Neural cell (in vitro differentiated cells): ENCODE results near the gene ISG15. TPM values are rescaled to one million over a fixed set of nuclear protein-coding genes. Genes with fewer than 3 reads are reported as not detected.

Source experiments
- H2AFZ ChIP-seq: fragments of 200-600, 300-800 bp; sonication (generic), shearing (Covaris generic); 2 replicates; pipeline ENCODE4 v1.6.0; 2014; ENCODE audit warnings: low read depth, mild to moderate bottlenecking, antibody characterized with exemption, low read length, moderate library complexity
- H3F3A ChIP-seq: fragments of 200-600 bp; shearing (Covaris generic); 2 replicates; pipeline ENCODE4 v1.6.1; 2016; ENCODE audit warnings: mild to moderate bottlenecking, moderate library complexity, mixed read lengths, antibody characterized with exemption, low read length; ENCODE audit not compliant: insufficient read depth, poor library complexity, severe bottlenecking
- H3K27ac ChIP-seq: fragments of 200-600, 300-800 bp; sonication (generic), shearing (Covaris generic); 2 replicates; pipeline ENCODE4 v1.5.1; 2014; ENCODE audit warnings: mild to moderate bottlenecking, low read length, moderate library complexity
- H3K27me3 ChIP-seq: fragments of 300-800, 200-600 bp; sonication (generic), shearing (Covaris generic); 2 replicates; pipeline ENCODE4 v1.6.0; 2014; ENCODE audit warnings: mild to moderate bottlenecking, low read depth, low read length, moderate library complexity; ENCODE audit not compliant: insufficient read depth
- H3K36me3 ChIP-seq: fragments of 300-800, 200-600 bp; sonication (generic), shearing (Covaris generic); 2 replicates; pipeline ENCODE4 v1.5.1; 2014; ENCODE audit warnings: mild to moderate bottlenecking, antibody characterized with exemption, low read length, moderate library complexity; ENCODE audit not compliant: insufficient read depth
- H3K4me2 ChIP-seq: fragments of 300-800, 200-600 bp; sonication (generic), shearing (Covaris generic); 2 replicates; pipeline ENCODE4 v1.6.0; 2014; ENCODE audit warnings: mild to moderate bottlenecking, low read length
- H3K4me3 ChIP-seq: fragments of 300-800, 200-600 bp; sonication (generic), shearing (Covaris generic); 2 replicates; pipeline ENCODE4 v1.5.1; 2014; ENCODE audit warnings: mild to moderate bottlenecking, low read length, moderate library complexity
- H3K79me2 ChIP-seq: fragments of 200-600 bp; shearing (Covaris generic); replicated peaks from 2 replicates; pipeline ENCODE4 v1.6.0; 2014; ENCODE audit warnings: mild to moderate bottlenecking, low read length, moderate library complexity; ENCODE audit not compliant: insufficient read depth
- H3K9ac ChIP-seq: fragments of 300-800, 200-600 bp; sonication (generic), shearing (Covaris generic); 2 replicates; pipeline ENCODE4 v1.6.1; 2016; ENCODE audit warnings: mild to moderate bottlenecking, low read length, mixed read lengths
- H3K9me2 ChIP-seq: fragments of 200-600 bp; shearing (Covaris generic); 2 replicates; pipeline ENCODE4 v1.6.1; 2016; ENCODE audit warnings: mild to moderate bottlenecking, low read length, mixed read lengths; ENCODE audit not compliant: insufficient read depth
- H3K9me3 ChIP-seq: fragments of 200-600, 300-800 bp; sonication (generic), shearing (Covaris generic); 2 replicates; pipeline ENCODE4 v1.6.1; 2016; ENCODE audit warnings: mild to moderate bottlenecking, mixed run types, low read length, moderate library complexity, mixed read lengths
- H4K20me1 ChIP-seq: fragments of 200-600 bp; shearing (Covaris generic); 2 replicates; pipeline ENCODE4 v1.6.1; 2016; ENCODE audit warnings: mild to moderate bottlenecking, mixed run types; ENCODE audit not compliant: insufficient read depth
- EP300 ChIP-seq: fragments of 450-650 bp; conservative IDR thresholded peaks from 2 replicates; pipeline ENCODE4 v1.6.1; 2014; ENCODE audit warnings: antibody characterized with exemption, mild to moderate bottlenecking, moderate library complexity; ENCODE audit not compliant: poor library complexity, severe bottlenecking
- EZH2 ChIP-seq: fragments of 200-600, 300-800 bp; shearing (Covaris generic), sonication (generic); IDR thresholded peaks from 2 replicates; pipeline ENCODE4 v1.6.1; 2014; ENCODE audit warnings: antibody characterized with exemption, low read length, borderline replicate concordance, mild to moderate bottlenecking; ENCODE audit not compliant: insufficient read depth, poor library complexity, severe bottlenecking
- MXI1 ChIP-seq: fragments of 450-650 bp; conservative IDR thresholded peaks from 2 replicates; pipeline ENCODE4 v1.6.1; 2014; ENCODE audit warnings: antibody characterized with exemption, mild to moderate bottlenecking; ENCODE audit not compliant: poor library complexity, severe bottlenecking
- POLR2AphosphoS5 ChIP-seq: IDR thresholded peaks from 2 replicates; pipeline ENCODE4 v1.6.1; 2012
- RAD21 ChIP-seq: fragments of 450-650 bp; conservative IDR thresholded peaks from 2 replicates; pipeline ENCODE4 v1.6.1; 2014; ENCODE audit warnings: antibody characterized with exemption, mild to moderate bottlenecking, moderate library complexity
- SMC3 ChIP-seq: fragments of 450-650 bp; conservative IDR thresholded peaks from 2 replicates; pipeline ENCODE4 v1.6.1; 2014; ENCODE audit warnings: antibody characterized with exemption, mild to moderate bottlenecking, moderate library complexity; ENCODE audit not compliant: poor library complexity
- TAF1 ChIP-seq: IDR thresholded peaks from 2 replicates; pipeline ENCODE4 v1.6.1; 2012; ENCODE audit warnings: low read depth
- polyA plus RNA-seq: library from polyadenylated mRNA; depleted of rRNA; stranded (reverse); fragments of >200 nt; gene quantifications from 2 replicates; pipeline ENCODE4 v1.2.3, GENCODE V29; 2014
- TF ChIP-seq, protein P1 (sequence below): IDR thresholded peaks from 2 replicates; pipeline ENCODE4 v1.6.1; 2012; ENCODE audit warnings: borderline replicate concordance
- TF ChIP-seq, protein P2 (sequence below): fragments of 450-650 bp; IDR thresholded peaks from 2 replicates; pipeline ENCODE4 v1.5.1; 2014; ENCODE audit warnings: antibody characterized with exemption, mild to moderate bottlenecking, moderate library complexity; ENCODE audit not compliant: poor library complexity, severe bottlenecking

ISG15 gene
- polyA plus RNA-seq, 1 donor from 2014 or later: 8.0 TPM

GRCh38 chr1:996851-997712 lies 16.2 kb upstream of the ISG15 start:
- no peaks in the 10 kb centered on the region for H3K27me3 ChIP-seq
- H3F3A ChIP-seq: no peaks in the 10 kb centered on the region
- no peaks in the 10 kb centered on the region for H3K36me3 ChIP-seq
- H3K4me2 ChIP-seq: no peak overlapping the region
- H3K9ac ChIP-seq: no peak overlapping the region
- no peak overlapping the region for H3K27ac ChIP-seq
- H2AFZ ChIP-seq: no peak overlapping the region
- no peaks in the 10 kb centered on the region for H3K9me3 ChIP-seq
- H3K79me2 ChIP-seq: peaks cover 2% of the 10 kb centered on the region
- peak overlapping the region; percentile 91 for H3K4me3 ChIP-seq
- TF ChIP-seq, protein P1, sequence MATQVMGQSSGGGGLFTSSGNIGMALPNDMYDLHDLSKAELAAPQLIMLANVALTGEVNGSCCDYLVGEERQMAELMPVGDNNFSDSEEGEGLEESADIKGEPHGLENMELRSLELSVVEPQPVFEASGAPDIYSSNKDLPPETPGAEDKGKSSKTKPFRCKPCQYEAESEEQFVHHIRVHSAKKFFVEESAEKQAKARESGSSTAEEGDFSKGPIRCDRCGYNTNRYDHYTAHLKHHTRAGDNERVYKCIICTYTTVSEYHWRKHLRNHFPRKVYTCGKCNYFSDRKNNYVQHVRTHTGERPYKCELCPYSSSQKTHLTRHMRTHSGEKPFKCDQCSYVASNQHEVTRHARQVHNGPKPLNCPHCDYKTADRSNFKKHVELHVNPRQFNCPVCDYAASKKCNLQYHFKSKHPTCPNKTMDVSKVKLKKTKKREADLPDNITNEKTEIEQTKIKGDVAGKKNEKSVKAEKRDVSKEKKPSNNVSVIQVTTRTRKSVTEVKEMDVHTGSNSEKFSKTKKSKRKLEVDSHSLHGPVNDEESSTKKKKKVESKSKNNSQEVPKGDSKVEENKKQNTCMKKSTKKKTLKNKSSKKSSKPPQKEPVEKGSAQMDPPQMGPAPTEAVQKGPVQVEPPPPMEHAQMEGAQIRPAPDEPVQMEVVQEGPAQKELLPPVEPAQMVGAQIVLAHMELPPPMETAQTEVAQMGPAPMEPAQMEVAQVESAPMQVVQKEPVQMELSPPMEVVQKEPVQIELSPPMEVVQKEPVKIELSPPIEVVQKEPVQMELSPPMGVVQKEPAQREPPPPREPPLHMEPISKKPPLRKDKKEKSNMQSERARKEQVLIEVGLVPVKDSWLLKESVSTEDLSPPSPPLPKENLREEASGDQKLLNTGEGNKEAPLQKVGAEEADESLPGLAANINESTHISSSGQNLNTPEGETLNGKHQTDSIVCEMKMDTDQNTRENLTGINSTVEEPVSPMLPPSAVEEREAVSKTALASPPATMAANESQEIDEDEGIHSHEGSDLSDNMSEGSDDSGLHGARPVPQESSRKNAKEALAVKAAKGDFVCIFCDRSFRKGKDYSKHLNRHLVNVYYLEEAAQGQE: no peak
- no peak for TF ChIP-seq EZH2
- TF ChIP-seq, protein P2, sequence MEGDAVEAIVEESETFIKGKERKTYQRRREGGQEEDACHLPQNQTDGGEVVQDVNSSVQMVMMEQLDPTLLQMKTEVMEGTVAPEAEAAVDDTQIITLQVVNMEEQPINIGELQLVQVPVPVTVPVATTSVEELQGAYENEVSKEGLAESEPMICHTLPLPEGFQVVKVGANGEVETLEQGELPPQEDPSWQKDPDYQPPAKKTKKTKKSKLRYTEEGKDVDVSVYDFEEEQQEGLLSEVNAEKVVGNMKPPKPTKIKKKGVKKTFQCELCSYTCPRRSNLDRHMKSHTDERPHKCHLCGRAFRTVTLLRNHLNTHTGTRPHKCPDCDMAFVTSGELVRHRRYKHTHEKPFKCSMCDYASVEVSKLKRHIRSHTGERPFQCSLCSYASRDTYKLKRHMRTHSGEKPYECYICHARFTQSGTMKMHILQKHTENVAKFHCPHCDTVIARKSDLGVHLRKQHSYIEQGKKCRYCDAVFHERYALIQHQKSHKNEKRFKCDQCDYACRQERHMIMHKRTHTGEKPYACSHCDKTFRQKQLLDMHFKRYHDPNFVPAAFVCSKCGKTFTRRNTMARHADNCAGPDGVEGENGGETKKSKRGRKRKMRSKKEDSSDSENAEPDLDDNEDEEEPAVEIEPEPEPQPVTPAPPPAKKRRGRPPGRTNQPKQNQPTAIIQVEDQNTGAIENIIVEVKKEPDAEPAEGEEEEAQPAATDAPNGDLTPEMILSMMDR: no peak
- TF ChIP-seq SMC3: no peak
- TF ChIP-seq TAF1: no peak
- no peak for TF ChIP-seq RAD21
- TF ChIP-seq EP300: no peak
- no peak for TF ChIP-seq POLR2AphosphoS5
- TF ChIP-seq MXI1: no peak
- H3K9me2 ChIP-seq: no peaks in the 10 kb centered on the region
- no peaks in the 10 kb centered on the region for H4K20me1 ChIP-seq

DNA sequence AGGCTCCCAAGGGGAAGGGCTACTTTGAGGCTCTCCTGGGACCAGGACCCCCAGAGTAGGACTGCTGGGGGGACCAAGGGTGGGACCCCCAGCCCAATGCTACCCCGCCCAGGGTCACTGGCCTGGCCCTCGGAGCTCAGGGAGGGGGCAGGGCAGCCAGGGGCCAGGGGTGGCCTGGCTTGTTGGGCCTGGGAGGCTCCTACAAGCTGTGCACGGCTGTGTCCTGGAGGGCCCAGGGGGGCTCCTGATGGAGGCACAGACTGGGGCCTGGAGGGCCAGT lies 15.6 kb upstream of the ISG15 start:
- no peak overlapping the region for H3K27ac ChIP-seq
- no peaks in the 10 kb centered on the region for H3F3A ChIP-seq
- H3K27me3 ChIP-seq: no peaks in the 10 kb centered on the region
- peak overlapping the region; percentile 91 for H3K4me3 ChIP-seq
- no peaks in the 10 kb centered on the region for H3K9me2 ChIP-seq
- no peak for TF ChIP-seq TAF1
- TF ChIP-seq POLR2AphosphoS5: no peak
- no peak for TF ChIP-seq RAD21
- TF ChIP-seq, protein P2: no peak
- TF ChIP-seq EP300: no peak
- H3K4me2 ChIP-seq: no peak overlapping the region
- no peaks in the 10 kb centered on the region for H3K36me3 ChIP-seq
- H3K79me2 ChIP-seq: peaks cover 4% of the 10 kb centered on the region
- H3K9ac ChIP-seq: no peak overlapping the region
- no peak overlapping the region for H2AFZ ChIP-seq
- no peaks in the 10 kb centered on the region for H3K9me3 ChIP-seq
- no peaks in the 10 kb centered on the region for H4K20me1 ChIP-seq
